ENCODE data around the gene LTBP1. TPM values are rescaled to one million over a fixed set of nuclear protein-coding genes. Genes with fewer than 3 reads are reported as not detected.

Gene LTBP1
- total RNA-seq, 2 experiments from 2014 or later = 0.18 TPM; not detected in 1

GRCh38 chr2:33177627-33178026, 230.9 kb downstream of the LTBP1 start:
- H3K36me3 Mint-ChIP-seq (ENCODE audit: low read depth) = no peaks in the 10 kb centered on the region
- CTCF ChIA-PET = no interaction called here
- POLR2A ChIA-PET = no interaction called here
- H3K9me3 Mint-ChIP-seq = no peaks in the 10 kb centered on the region
- no peak overlapping the region for H3K4me3 Mint-ChIP-seq
- DNase-seq (no peak), ATAC-seq (no peak)
- H3K4me1 Mint-ChIP-seq (ENCODE audit: low read depth) = no peaks in the 10 kb centered on the region
- H3K27ac Mint-ChIP-seq = no peak overlapping the region
- H3K27me3 Mint-ChIP-seq = no peaks in the 10 kb centered on the region
- intact Hi-C loops (cut with micrococcal nuclease) = no loop called here
- TF ChIP-seq CTCF (IDR thresholded peaks at IDR 0.05) = no peak

DNA sequence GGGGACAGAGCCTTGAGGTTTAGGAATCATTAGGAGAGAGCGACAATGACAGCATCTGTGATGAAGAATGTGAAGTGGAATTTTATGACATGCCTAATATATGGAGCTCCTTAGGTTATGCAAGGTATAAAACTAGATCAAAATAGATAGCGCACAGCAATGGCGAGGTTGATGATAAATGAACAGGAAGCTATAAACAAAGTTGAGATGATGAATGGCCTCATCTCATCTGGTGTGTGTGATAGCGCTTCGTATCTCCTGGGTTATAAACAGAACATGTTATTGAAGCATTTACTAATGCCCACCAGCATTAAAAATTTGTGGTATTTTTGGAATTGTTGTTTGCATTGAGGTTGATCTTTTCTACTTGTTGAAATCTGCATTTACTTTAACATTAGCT, 231.5 kb downstream of the LTBP1 start:
- no peak for DNase-seq
- ChIA-PET POLR2A (interaction anchor here (0.7 kb wide), 1 partner anchor 18 kb away, joined by 3 read pairs; no protein-coding TSS in a partner anchor), CTCF (no interaction called here)
- ATAC-seq = no peak
- Mint-ChIP-seq H3K4me1 (ENCODE audit: low read depth) (no peaks in the 10 kb centered on the region), H3K4me3 (no peak overlapping the region), H3K9me3 (no peaks in the 10 kb centered on the region), H3K27me3 (no peaks in the 10 kb centered on the region), H3K36me3 (ENCODE audit: low read depth) (no peaks in the 10 kb centered on the region), H3K27ac (no peak overlapping the region)
- intact Hi-C loops (cut with micrococcal nuclease) = no loop called here
- no peak for TF ChIP-seq CTCF (IDR thresholded peaks at IDR 0.05)

- H3K9me3 Mint-ChIP-seq = no peaks in the 10 kb centered on the region
- ChIA-PET CTCF (no interaction called here), POLR2A (no interaction called here)
- no peak for ATAC-seq
- intact Hi-C loops (cut with micrococcal nuclease) = no loop called here
- no peak for DNase-seq
- H3K36me3 Mint-ChIP-seq (ENCODE audit: low read depth) = no peaks in the 10 kb centered on the region
- TF ChIP-seq CTCF (IDR thresholded peaks at IDR 0.05) = no peak
- no peak overlapping the region for H3K4me3 Mint-ChIP-seq
- H3K27ac Mint-ChIP-seq = no peak overlapping the region
- no peaks in the 10 kb centered on the region for H3K27me3 Mint-ChIP-seq
- H3K4me1 Mint-ChIP-seq (ENCODE audit: low read depth) = no peaks in the 10 kb centered on the region
Measured at GRCh38 chr2:33180915-33181314, 234.2 kb downstream of the LTBP1 start.

- no peaks in the 10 kb centered on the region for H3K4me1 Mint-ChIP-seq (ENCODE audit: low read depth)
- no peaks in the 10 kb centered on the region for H3K36me3 Mint-ChIP-seq (ENCODE audit: low read depth)
- H3K4me3 Mint-ChIP-seq = no peak overlapping the region
- DNase-seq (no peak), ATAC-seq (no peak)
- intact Hi-C loops (cut with micrococcal nuclease) = no loop called here
- no peaks in the 10 kb centered on the region for H3K9me3 Mint-ChIP-seq
- no peak overlapping the region for H3K27ac Mint-ChIP-seq
- ChIA-PET POLR2A (no interaction called here), CTCF (no interaction called here)
- TF ChIP-seq CTCF (IDR thresholded peaks at IDR 0.05) = no peak
- H3K27me3 Mint-ChIP-seq = no peaks in the 10 kb centered on the region
Measured at GRCh38 chr2:33181466-33181865, 234.7 kb downstream of the LTBP1 start.

GRCh38 chr2:33184041-33184440, 237.3 kb downstream of the LTBP1 start:
- no peak overlapping the region for H3K4me3 Mint-ChIP-seq
- intact Hi-C loops (cut with micrococcal nuclease) = no loop called here
- ChIA-PET CTCF (no interaction called here), POLR2A (no interaction called here)
- no peaks in the 10 kb centered on the region for H3K4me1 Mint-ChIP-seq (ENCODE audit: low read depth)
- no peaks in the 10 kb centered on the region for H3K36me3 Mint-ChIP-seq (ENCODE audit: low read depth)
- no peak for ATAC-seq
- no peak overlapping the region for H3K27ac Mint-ChIP-seq
- TF ChIP-seq CTCF (IDR thresholded peaks at IDR 0.05) = no peak
- no peaks in the 10 kb centered on the region for H3K27me3 Mint-ChIP-seq
- no peaks in the 10 kb centered on the region for H3K9me3 Mint-ChIP-seq
- no peak for DNase-seq
